Retina (tissue), 1 donor: ENCODE measurements around the gene ITPA.
"Not testable (repeated sequence)": the region's sequence is repeated elsewhere in the genome, so short reads cannot be mapped to it uniquely, and the experiment has no call there.

Source experiments
- DNase-seq: peaks from one replicate; pipeline ENCODE4 v3.0.0-alpha.2; 2016

ITPA gene

DNA sequence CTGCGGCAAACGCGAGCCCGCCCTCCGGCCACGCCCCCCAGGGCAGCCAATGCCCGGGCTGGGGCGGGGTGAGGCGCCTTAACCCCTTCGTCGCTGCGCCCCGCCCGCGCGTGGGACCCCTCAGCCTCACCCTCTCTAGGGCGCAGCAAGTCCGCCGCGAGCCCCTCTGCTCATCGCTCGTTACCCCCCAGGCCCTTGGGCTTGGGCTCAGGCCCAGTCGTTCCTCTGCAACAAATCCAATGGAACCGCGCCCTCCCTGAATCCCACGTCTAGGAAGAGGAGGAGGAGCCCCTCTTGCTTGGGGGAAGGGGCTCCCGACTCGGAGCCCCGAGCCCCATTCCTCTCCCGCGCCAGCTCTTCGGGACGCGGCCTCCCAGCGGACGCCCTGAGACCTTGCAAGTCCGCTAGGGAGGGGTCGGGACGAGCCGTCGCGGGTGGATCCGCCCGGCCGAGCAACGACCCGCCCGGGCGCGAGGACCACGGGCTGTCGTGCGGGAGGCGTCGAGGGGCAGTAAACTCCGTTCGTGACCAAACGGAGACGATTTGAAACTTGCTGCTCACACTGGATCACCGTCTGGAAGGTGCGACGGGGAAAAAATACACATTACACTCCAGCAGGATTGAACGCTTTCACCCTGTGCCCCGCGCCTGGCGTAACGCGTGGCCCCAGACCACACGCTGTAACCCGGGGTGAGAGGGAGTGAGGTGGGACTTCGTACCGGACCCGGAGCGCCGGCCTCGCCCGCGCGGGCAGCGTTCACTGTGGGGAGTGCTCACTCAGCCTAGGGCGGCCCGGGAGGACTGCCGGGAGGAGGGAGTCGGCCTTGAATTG is 35.5 kb upstream of the ITPA start:
- peak; percentile 95 for DNase-seq

- no peak for DNase-seq
These were observed 34.6 kb upstream of the ITPA start for GRCh38 chr20:3174442-3175261.

- DNase-seq, result no peak
These were observed 34.0 kb upstream of the ITPA start for GRCh38 chr20:3175270-3175669.

DNA sequence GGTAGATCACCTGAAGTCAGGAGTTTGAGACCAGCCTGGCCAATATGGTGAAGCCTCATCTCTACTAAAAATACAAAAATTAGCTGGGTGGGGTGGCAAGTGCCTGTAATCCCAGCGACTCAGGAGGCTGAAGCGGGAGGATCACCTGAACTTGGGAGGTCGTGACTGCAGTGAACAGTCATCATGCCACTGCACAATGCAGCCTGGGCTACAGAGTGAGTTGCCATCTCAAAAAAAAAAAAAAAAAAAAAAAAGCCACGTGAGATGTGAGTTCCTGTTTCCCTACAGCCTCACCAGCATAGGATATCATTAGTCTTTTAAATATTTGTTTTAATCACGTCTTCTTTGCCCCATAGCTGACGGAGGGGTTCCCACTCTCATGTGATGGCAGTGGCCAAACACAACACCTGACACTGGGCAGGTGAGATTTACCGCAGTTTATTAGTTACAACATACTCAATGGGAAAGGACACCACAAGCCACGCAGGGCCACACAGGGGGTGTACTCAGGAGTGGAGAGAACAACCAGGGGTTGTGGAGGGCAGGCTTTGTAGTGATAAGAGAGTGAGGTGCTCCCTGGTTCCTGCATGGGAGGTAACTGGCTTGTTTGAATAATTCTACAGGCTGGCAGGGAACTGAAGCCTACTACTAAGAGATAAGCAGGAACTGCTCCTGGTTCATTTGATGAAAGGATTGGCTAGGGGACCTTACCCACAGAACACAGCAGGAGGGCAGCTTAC is 31.4 kb upstream of the ITPA start:
- DNase-seq, result no peak

- no peak for DNase-seq
These were observed 29.0 kb upstream of the ITPA start for GRCh38 chr20:3180319-3180718.

GRCh38 chr20:3181270-3181669 is 28.0 kb upstream of the ITPA start:
- no peak for DNase-seq

DNA sequence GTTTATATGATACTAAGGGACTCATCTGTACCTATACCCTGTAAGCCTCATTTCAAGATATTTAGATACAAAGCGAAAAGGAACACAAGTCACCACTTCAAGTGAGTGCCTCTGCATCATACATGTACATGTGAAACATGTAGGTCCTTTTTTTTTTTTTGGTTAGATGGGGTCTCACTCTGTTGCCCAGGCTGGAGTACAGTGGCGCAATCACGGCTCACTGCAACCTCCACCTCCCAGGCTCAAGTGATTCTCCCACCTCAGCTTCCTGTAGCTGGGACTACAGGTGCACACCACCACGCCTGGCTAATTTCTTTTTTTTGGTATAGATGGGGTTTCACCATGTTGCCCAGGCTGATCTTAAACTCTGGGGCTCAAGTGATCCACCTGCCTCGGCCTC is 26.9 kb upstream of the ITPA start:
- DNase-seq, result not testable (repeated sequence)

GRCh38 chr20:3183896-3184612 is 25.2 kb upstream of the ITPA start:
- DNase-seq, result no peak

- DNase-seq, result not testable (repeated sequence)
These were observed 21.4 kb upstream of the ITPA start for GRCh38 chr20:3187861-3188260.

DNA sequence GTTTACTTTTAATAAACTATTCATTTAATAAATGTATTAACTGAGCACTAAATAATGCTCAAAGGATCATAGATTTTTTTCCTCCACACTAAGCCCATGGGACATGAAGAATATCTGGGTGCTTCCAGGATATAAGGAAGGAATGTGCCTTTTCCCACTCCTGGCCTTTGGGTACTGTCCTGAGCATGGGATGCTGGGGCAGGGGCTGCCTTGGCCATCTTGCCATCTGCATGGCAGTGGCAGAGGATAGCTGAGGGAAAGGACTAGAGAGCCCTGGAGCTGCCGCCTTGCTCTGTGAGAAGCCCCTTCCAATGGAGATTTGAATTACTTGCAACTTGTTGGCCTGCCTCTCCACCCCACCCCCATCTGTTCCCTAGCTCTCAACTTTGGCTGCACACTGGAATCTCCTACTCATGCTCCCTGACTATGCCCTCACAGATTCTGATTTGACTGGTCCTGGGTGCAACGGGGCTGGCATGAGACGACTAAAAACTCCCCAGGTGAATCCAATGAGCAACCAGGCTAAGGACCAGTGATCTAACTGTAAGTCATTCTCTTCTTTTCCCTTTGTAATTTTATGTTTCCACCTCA is 20.4 kb upstream of the ITPA start:
- DNase-seq, result no peak

- DNase-seq, result no peak
These were observed 19.7 kb upstream of the ITPA start for GRCh38 chr20:3189561-3190131.

- no peak for DNase-seq
These were observed 18.6 kb upstream of the ITPA start for GRCh38 chr20:3190681-3191111.

DNA sequence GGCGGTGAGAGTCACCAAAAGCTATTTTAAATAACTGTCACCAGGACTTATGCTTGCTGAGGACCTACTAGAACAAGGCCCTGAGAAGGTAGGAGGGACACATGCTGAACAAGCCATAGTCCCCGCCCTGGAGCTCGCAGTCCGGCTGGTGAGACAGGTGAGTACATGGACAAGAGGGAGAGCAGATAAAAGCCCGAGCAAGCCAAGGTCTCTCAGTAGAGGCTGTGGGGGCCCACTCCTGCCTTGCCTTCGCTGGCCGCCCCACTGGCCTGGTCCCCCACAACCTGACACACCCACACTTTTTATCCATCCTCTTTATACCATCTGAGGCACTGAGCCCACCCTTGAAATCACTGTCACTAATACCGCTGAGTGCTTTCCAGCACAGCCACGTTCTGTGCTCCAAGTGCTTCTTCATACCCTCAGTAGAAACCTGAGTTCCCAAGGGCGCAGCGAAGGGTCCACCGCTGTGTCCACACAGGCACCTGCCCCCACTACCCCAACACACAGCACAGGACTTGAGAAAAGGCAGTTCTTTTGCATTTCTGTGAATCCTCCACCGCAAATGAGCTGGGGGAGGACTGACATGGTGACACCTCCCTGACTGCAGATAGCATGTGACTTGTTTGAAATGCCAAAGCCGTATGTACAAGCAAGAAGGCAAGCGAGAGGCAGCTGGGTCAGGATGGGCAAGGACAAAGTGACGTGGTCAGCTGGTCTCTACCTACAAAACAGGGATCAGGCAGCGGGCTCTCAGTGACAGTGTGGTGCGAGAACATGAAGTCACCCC is 16.9 kb upstream of the ITPA start:
- no peak for DNase-seq

DNA sequence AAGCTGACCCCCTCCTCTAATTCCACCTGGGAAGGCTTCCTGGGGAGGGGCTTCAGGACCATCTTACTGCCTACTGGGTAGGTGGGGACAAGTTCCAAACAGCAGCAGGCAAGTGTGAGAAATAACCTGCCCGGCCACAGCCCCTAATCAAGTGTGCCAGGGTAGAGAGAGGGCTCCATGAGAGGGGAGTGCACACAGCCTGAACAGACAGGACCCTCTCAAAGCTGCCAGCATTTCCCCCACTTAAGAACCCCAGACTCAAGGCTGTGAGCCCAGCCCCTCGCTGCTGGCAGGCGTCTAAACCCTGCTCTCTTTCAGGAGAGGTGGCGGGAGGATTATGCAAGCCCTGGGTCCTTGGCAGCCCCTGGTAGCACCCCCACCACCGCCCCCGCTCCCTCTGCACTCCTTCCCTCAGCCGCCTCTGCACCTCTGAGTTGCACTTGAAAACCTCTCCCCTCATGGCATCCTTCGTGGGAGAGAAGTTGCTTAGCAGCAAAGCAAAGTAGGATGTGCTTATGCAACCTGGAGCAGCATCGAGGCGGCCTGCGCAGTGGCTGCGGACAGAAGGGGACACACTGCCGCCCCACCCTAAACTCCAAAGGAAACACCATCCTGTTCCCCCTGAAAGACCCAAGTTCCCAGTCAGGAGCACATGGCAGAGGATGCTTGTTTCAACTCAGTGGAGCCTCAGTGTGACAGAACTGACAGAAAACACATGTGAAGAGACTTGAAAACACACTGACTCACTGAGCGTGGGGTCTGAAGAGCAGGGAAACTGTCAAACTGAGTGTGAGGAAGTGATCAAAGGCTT is 15.3 kb upstream of the ITPA start:
- DNase-seq, result no peak

- DNase-seq, result no peak
These were observed 14.5 kb upstream of the ITPA start for GRCh38 chr20:3194617-3195280.

GRCh38 chr20:3195590-3196237 is 13.6 kb upstream of the ITPA start:
- no peak for DNase-seq

GRCh38 chr20:3199206-3199605 is 10.1 kb upstream of the ITPA start:
- no peak for DNase-seq

GRCh38 chr20:3199976-3200755 is 9.1 kb upstream of the ITPA start:
- DNase-seq, result no peak
